Iris pigment epithelial cell (primary cell): ENCODE measurements around the gene ZNF22.
A peak's percentile ranks its signal among the peaks of the same experiment; 100 is the strongest.

Experiments used
- DNase-seq: peaks from one replicate; pipeline ENCODE4 v3.0.0-alpha.2; 2011; ENCODE audit warnings: low read depth

ZNF22 gene

GRCh38 chr10:44965104-44965503 is 35.6 kb upstream of the ZNF22 start:
- DNase-seq: no peak

GRCh38 chr10:44965651-44966097 is 35.0 kb upstream of the ZNF22 start:
- no peak for DNase-seq

DNA sequence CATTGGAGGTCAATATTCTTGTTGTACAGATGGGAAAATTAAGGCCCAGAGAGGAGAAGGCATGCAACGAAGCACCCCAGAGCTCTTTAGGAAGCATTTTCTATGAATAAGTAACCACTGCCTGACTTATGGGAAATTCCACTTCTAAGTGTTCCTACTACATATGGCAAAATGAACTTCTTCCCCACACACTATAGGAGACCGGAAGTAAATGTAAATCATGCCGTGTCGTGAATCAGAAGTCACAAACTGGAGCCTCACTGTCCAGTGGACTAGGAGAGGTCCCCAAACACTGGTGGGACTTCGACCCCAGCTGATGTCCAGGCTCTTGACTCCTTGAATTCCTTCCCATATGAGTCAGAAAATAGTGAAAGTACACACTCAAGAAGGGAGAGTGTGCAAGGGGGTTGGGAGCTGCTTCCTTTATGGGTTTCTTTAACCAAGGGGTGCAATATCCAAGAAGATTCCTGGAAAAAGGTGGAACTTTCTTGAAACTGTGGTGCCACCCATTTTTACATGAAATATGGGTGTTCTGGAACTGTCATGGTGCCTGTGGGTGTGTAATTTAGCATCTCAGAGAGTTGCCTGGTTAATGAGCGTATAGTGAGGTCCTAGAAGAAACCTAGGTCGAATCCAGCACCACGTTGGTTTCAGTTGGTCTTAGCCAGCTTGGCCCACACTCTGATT is 34.5 kb upstream of the ZNF22 start:
- no peak for DNase-seq

GRCh38 chr10:44966816-44967509 is 33.8 kb upstream of the ZNF22 start:
- no peak for DNase-seq

GRCh38 chr10:44967616-44968015 is 33.1 kb upstream of the ZNF22 start:
- no peak for DNase-seq

DNA sequence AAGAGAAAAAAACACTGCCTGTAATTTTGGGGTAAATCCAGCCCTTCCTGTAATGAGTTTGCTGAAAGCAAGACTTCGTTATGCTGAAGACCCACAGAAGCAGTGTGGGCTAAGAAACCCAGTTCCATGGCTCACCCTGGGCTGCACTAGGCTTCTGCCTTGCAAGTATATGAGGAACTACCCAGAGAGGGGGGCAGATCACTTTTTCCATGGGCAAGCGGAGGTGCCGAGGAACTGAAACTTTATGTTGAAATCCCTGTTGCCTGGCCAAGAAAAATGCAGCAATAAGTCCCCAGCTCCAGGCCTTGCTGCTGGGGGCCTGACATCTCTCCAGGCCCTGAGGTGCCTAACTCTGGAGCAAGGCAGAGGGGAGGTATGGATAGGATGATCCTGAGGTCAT is 32.6 kb upstream of the ZNF22 start:
- peak; percentile 79 for DNase-seq

GRCh38 chr10:44968500-44969400 is 32.0 kb upstream of the ZNF22 start:
- no peak for DNase-seq

- DNase-seq: no peak
Measured at GRCh38 chr10:44969854-44970253, 30.9 kb upstream of the ZNF22 start.

GRCh38 chr10:44970812-44971395 is 29.8 kb upstream of the ZNF22 start:
- DNase-seq: no peak

GRCh38 chr10:44971434-44971833 is 29.3 kb upstream of the ZNF22 start:
- DNase-seq: no peak

DNA sequence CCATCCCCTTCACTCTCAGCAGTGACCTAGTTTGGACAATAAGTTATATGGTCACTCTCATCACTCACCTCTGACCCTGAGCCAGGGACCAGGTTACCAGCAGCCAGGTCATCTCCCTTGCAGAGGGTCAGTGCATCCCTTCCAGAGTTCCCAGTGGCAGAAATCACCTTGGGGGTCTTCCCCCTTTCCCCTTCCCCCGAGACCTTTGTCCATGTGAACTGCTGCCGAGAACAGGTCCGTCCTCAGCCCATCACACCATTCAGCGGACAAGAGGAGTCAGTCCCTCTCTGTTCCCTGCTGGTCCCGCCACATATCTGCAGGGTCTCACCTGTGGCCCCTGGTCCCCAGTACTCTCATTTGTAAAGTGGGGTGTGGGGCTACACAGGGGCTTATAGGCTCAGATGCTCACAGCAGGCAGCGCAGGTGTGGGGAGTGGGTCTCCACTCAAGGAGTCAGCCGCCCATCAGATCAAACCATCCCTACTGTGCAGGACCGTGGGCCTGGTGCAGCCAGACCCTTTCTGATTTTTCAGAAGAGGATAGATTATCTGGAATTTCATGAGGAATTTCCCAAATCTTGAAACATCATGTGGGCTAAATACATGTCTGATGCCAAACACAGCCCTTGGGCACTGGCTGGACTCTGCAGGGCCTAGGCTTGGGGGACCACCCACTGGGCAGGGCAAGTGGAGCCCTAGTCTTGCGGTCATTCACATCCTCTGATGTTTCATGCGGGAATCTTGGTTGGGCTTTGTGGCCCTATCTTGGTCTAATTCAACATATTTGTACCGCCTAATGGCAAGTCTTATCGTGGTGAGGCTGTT is 28.6 kb upstream of the ZNF22 start:
- no peak for DNase-seq

DNA sequence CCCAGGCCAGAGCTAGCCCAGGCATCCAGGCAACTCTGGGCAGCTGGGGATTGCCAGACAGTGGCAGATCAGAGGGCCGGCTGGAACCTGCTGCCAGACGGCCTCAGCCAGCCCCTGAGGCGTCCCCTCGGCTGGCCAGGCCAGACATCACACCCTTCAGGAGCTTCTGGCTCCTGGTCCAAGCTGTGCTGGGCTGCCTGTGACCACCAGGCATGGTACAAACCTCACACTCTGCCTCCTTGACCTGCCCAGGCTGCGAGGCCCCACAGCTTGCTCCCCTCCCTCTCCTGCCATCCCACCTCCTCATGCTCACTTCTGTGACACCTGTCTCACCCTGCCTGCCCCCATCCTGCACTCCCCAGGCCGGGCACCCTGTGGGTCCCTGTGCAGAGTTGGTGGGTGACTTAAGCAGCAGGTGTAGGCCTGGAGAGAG is 27.8 kb upstream of the ZNF22 start:
- no peak for DNase-seq

DNA sequence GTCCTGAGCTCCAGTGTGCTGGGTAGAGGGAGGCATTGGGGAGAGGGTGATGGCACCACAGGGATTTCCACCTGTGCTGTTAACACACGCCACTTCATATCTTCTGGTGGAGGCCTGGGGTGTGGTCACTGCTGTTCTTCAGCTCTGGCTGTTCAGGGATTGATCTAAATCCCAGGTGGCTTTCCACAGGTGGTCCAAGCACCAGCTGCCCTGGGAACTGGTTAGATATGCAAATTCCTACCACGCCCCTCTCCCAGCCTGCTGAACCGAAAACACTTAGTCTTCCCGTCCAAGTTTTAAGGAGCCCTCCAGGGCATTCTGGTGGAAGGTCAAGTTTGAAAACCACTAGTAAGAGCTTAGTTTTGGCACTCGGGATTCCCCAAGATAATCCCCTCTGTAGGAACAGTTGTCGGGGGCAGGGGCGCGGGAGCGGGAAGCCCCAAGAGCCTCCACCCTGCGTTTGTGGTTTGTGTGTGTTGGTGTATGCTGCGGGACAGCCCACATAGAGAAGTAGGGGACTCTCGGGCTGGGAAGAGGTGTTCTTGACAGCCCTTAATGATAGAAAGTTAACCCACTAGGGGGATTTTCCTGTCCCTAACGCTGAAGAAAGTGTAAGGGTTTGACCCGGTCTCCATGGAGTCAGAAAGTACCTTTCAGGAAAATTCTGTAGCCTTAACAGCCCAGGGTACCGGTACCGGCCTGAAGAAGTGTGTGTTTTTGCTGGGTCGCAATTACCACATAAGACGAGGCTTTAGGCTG is 27.2 kb upstream of the ZNF22 start:
- DNase-seq: no peak

- DNase-seq: no peak
Measured at GRCh38 chr10:44974082-44974627, 26.6 kb upstream of the ZNF22 start.

- peak; percentile 41 for DNase-seq
Measured at GRCh38 chr10:44974628-44975430, 25.9 kb upstream of the ZNF22 start.

DNA sequence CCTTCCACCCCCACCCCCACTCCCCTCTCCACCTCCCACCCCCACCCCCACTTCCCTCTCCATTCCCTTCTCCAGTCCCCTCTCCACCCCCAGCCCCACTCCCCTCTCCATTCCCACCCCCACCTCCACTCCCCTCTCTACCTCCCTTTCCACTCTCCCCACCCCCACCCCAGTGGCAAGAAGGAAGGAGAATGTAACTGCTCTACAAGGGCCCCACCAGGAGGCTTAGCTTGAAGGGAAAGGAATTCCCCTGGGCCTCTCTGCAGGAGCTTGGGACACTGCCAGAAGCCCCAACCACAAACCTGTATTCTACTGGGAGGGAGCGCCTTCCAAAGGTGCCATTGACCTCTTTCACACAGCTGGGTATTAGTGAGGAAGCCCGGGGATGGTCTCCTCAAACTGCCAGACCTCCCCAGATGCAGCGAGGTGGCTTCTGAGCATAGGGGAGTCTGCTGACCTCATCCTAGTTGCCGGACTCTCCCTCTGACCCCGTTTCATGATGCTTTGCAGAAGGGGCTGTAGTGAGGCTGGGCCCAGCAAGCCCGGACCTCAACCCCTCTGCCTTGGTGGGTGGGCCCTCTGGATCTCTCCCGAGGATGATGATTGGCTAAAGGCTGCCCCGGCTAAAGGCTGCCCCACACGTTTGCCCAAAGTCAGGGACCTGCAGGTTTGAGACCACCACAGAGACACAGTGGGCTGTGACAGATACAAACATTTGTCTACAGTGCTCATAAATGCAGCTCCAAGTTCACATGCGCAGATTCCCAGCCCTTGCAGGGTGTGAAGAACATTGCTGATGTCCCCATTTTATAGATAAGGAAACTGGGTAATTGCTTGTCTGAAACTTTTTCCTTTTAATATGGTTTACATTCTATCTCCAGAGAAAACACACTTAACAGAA is 25.0 kb upstream of the ZNF22 start:
- DNase-seq: peak; percentile 92

GRCh38 chr10:44976352-44977198 is 24.1 kb upstream of the ZNF22 start:
- DNase-seq: peak; percentile 43
